OCI-LY1 (cell line): ENCODE data around the gene IL1RAP.

Experiments
- H2AFZ ChIP-seq: fragments of 200-600 bp; sonication (generic), shearing (Covaris generic); 2 replicates; pipeline ENCODE4 v1.6.0; 2014; ENCODE audit warnings: antibody characterized with exemption, mild to moderate bottlenecking, low read length
- H3F3A ChIP-seq: fragments of 200-600 bp; sonication (generic), shearing (Covaris generic); 2 replicates; pipeline ENCODE4 v1.6.0; 2014; ENCODE audit warnings: mild to moderate bottlenecking, antibody characterized with exemption, low read length, moderate library complexity; ENCODE audit not compliant: insufficient read depth
- H3K27ac ChIP-seq: fragments of 200-600 bp; sonication (generic); 2 replicates; pipeline ENCODE4 v1.5.1; 2014; ENCODE audit warnings: low read length, mixed run types, mild to moderate bottlenecking, low read depth; ENCODE audit not compliant: poor library complexity, severe bottlenecking
- H3K27me3 ChIP-seq: fragments of 200-600 bp; sonication (generic); 2 replicates; pipeline ENCODE4 v1.6.0; 2014; ENCODE audit warnings: antibody characterized with exemption, mild to moderate bottlenecking, low read length, moderate library complexity; ENCODE audit not compliant: insufficient read depth
- H3K36me3 ChIP-seq: fragments of 200-600 bp; sonication (generic); 2 replicates; pipeline ENCODE4 v1.6.1; 2014; ENCODE audit warnings: mild to moderate bottlenecking, antibody characterized with exemption, low read length, moderate library complexity, mixed read lengths; ENCODE audit not compliant: insufficient read depth
- H3K4me1 ChIP-seq: fragments of 200-600 bp; sonication (generic); 2 replicates; pipeline ENCODE4 v1.5.1; 2014; ENCODE audit warnings: mild to moderate bottlenecking, low read length, moderate library complexity; ENCODE audit not compliant: insufficient read depth, severe bottlenecking
- H3K4me2 ChIP-seq: fragments of 200-600 bp; sonication (generic), shearing (Covaris generic); 2 replicates; pipeline ENCODE4 v1.6.1; 2014; ENCODE audit warnings: low read length
- H3K4me3 ChIP-seq: fragments of 200-600 bp; sonication (generic); 2 replicates; pipeline ENCODE4 v1.5.1; 2014; ENCODE audit warnings: low read length, low read depth, mild to moderate bottlenecking, mixed read lengths; ENCODE audit not compliant: poor library complexity, severe bottlenecking
- H3K79me2 ChIP-seq: fragments of 200-600 bp; shearing (Covaris generic); 2 replicates; pipeline ENCODE4 v1.6.1; 2016; ENCODE audit warnings: mixed run types, low read length, mixed read lengths; ENCODE audit not compliant: insufficient read depth
- H3K9ac ChIP-seq: fragments of 200-600 bp; sonication (generic), shearing (Covaris generic); 2 replicates; pipeline ENCODE4 v1.6.1; 2014; ENCODE audit warnings: mild to moderate bottlenecking, low read length, mixed read lengths
- H3K9me2 ChIP-seq: fragments of 200-600 bp; sonication (generic), shearing (Covaris generic); 2 replicates; pipeline ENCODE4 v1.6.1; 2014; ENCODE audit warnings: low read depth, mild to moderate bottlenecking, low read length, mixed read lengths
- H3K9me3 ChIP-seq: fragments of 200-600 bp; shearing (Covaris generic); 2 replicates; pipeline ENCODE4 v1.6.1; 2014; ENCODE audit warnings: low read length, mixed read lengths
- H4K20me1 ChIP-seq: fragments of 200-600 bp; sonication (generic), shearing (Covaris generic); 2 replicates; pipeline ENCODE4 v1.6.0; 2016; ENCODE audit warnings: mild to moderate bottlenecking, low read length; ENCODE audit not compliant: insufficient read depth
- EZH2 ChIP-seq: fragments of 200-600 bp; sonication (generic), shearing (Covaris generic); IDR thresholded peaks from 2 replicates; pipeline ENCODE4 v1.8.0; 2017; ENCODE audit warnings: borderline replicate concordance, mixed run types, mild to moderate bottlenecking, antibody characterized with exemption, low read length, moderate library complexity, mixed read lengths
- TF ChIP-seq, protein P1 (sequence below): fragments of 200-600 bp; sonication (generic), shearing (Covaris generic); IDR thresholded peaks from 2 replicates; pipeline ENCODE4 v1.5.1; 2017; ENCODE audit warnings: mild to moderate bottlenecking, antibody characterized with exemption, low read length, moderate library complexity, mixed read lengths

Gene IL1RAP

DNA sequence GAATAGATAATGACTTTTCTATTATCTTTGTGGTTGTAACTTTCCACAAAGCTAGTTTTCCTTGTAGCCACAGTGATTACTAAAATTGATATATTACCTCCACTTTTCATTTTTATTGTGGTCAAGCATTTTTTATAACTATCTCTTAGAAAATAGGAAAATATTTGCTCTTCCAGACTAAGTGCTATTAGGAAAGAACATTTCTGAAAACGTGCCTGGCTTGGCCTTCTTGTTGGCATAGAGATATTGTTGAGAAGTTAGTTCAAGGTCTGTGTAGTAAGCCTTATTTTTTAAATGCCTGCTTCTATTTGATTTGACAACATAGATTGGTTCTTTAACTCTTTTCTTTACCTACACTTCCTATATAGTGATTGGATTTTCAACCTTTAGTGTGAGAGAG, 101.7 kb downstream of the IL1RAP start:
- Histone ChIP-seq H3K79me2 (no peaks in the 10 kb centered on the region), H3K27ac (no peak overlapping the region), H3K9ac (no peak overlapping the region), H3K4me1 (peaks cover 35% of the 10 kb centered on the region), H3K36me3 (no peaks in the 10 kb centered on the region), H3K4me3 (no peak overlapping the region), H3K27me3 (no peaks in the 10 kb centered on the region), H4K20me1 (no peaks in the 10 kb centered on the region), H3K9me3 (no peaks in the 10 kb centered on the region), H3K9me2 (no peaks in the 10 kb centered on the region), H2AFZ (no peak overlapping the region), H3F3A (no peaks in the 10 kb centered on the region), H3K4me2 (no peak overlapping the region)
- no peak for TF ChIP-seq EZH2
- TF ChIP-seq, protein P1, sequence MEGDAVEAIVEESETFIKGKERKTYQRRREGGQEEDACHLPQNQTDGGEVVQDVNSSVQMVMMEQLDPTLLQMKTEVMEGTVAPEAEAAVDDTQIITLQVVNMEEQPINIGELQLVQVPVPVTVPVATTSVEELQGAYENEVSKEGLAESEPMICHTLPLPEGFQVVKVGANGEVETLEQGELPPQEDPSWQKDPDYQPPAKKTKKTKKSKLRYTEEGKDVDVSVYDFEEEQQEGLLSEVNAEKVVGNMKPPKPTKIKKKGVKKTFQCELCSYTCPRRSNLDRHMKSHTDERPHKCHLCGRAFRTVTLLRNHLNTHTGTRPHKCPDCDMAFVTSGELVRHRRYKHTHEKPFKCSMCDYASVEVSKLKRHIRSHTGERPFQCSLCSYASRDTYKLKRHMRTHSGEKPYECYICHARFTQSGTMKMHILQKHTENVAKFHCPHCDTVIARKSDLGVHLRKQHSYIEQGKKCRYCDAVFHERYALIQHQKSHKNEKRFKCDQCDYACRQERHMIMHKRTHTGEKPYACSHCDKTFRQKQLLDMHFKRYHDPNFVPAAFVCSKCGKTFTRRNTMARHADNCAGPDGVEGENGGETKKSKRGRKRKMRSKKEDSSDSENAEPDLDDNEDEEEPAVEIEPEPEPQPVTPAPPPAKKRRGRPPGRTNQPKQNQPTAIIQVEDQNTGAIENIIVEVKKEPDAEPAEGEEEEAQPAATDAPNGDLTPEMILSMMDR = no peak

DNA sequence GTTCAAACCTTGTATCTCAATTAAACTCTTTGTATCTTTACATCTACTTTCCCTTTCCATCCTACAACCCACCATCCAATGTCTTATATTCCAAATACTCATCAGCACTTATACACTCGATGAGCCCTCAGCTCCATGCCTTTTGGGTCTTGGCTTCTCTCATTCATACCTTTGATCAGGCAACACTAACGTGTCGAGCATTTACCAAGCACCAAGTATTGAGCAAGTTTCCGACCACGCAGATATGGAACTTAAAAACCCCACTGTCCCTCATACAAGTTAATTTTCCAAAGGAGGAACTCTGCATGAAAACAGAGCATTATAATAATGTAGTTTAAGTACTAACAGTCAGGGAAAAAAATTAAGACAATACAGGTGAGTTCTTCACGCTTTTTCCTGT, 102.8 kb downstream of the IL1RAP start:
- H3K27ac ChIP-seq = peak overlapping the region; percentile 75
- H3K4me1 ChIP-seq = peaks cover 35% of the 10 kb centered on the region
- no peaks in the 10 kb centered on the region for H4K20me1 ChIP-seq
- H3K79me2 ChIP-seq = no peaks in the 10 kb centered on the region
- TF ChIP-seq, protein P1 = no peak
- H3K9me3 ChIP-seq = no peaks in the 10 kb centered on the region
- H3F3A ChIP-seq = no peaks in the 10 kb centered on the region
- H3K4me2 ChIP-seq = peak overlapping the region; percentile 34; the same call in 1 of the 2 replicates
- no peaks in the 10 kb centered on the region for H3K9me2 ChIP-seq
- H3K9ac ChIP-seq = no peak overlapping the region
- peak overlapping the region; percentile 7 for H3K4me3 ChIP-seq
- no peak overlapping the region for H2AFZ ChIP-seq
- H3K27me3 ChIP-seq = no peaks in the 10 kb centered on the region
- no peaks in the 10 kb centered on the region for H3K36me3 ChIP-seq

DNA sequence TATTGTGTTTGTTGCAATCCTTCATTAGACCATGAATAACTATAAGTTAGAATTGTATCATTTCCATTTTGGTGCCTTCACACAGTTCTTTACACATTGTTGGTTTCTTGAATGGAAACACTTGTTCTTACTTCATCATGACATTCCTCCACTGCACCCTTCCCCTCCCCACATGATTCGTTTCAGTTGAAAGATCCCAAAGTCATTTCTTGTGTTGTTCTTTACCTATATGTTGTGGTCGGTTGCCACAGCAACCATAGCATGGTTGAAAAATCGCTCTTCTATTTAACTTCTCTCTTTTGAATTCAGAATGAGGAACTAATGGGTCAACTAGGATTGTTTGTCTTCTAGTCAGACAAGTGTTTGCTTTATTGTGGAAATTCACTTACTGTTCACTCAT, 103.3 kb downstream of the IL1RAP start:
- Histone ChIP-seq H3F3A (no peaks in the 10 kb centered on the region), H3K27me3 (no peaks in the 10 kb centered on the region), H3K4me3 (peak overlapping the region; percentile 7), H3K4me2 (peak overlapping the region; percentile 34; the same call in 1 of the 2 replicates), H2AFZ (no peak overlapping the region), H3K9ac (no peak overlapping the region), H3K27ac (peak overlapping the region; percentile 75), H3K9me2 (no peaks in the 10 kb centered on the region), H3K9me3 (no peaks in the 10 kb centered on the region), H3K79me2 (no peaks in the 10 kb centered on the region), H3K4me1 (peaks cover 35% of the 10 kb centered on the region), H3K36me3 (no peaks in the 10 kb centered on the region), H4K20me1 (no peaks in the 10 kb centered on the region)
- TF ChIP-seq, protein P1 = no peak
- no peak for TF ChIP-seq EZH2
